Breast epithelium (tissue), 4 donors: Measurements from ENCODE around the gene CXCL16. TPM values are rescaled to one million over a fixed set of nuclear protein-coding genes. Genes with fewer than 3 reads are reported as not detected.
"Not testable (repeated sequence)": the region's sequence is repeated elsewhere in the genome, so short reads cannot be mapped to it uniquely, and the experiment has no call there.

Experiments used
- DNase-seq, 2 donors: peaks; one replicate each; pipeline ENCODE4 v3.0.0-alpha.2; 2019; ENCODE audit warnings: low spot score in 2 of 2
- H3K27ac ChIP-seq, 2 donors: fragments of 200-600 bp; sonication (generic) in 1 of 2; one replicate each; pipeline ENCODE4 v1.5.1; 2016 to 2019; ENCODE audit warnings: mild to moderate bottlenecking in 1 of 2
- H3K27me3 ChIP-seq, 2 donors: fragments of 200-600 bp; sonication (generic) in 1 of 2; one replicate each; pipeline versions ENCODE4 v1.5.1 to v1.6.0; 2017 to 2019; ENCODE audit warnings: control low read depth in 1 of 2, mild to moderate bottlenecking in 1 of 2
- H3K36me3 ChIP-seq: fragments of 200-600 bp; one replicate; pipeline ENCODE4 v1.5.1; 2019
- H3K4me1 ChIP-seq, 2 donors: fragments of 200-600 bp; sonication (generic); one replicate each; pipeline ENCODE4 v1.5.1; 2016 to 2019; ENCODE audit warnings: control low read depth in 1 of 2
- H3K4me3 ChIP-seq, 3 donors: fragments of 200-600 bp; sonication (generic); 1 replicate in 2 of 3; 2 replicates in 1 of 3; pipeline ENCODE4 v1.5.1; 2016 to 2019; ENCODE audit warnings: mild to moderate bottlenecking in 3 of 3, moderate library complexity in 2 of 3
- H3K9me3 ChIP-seq, 2 donors: fragments of 200-600 bp; sonication (generic) in 1 of 2; one replicate each; pipeline ENCODE4 v1.5.1; 2016 to 2019; ENCODE audit warnings: control low read depth in 1 of 2
- POLR2A ChIP-seq: fragments of 450-650 bp; IDR thresholded peaks from one replicate; pipeline ENCODE4 v1.6.1; 2016; ENCODE audit warnings: antibody characterized with exemption, mild to moderate bottlenecking, moderate library complexity
- POLR2AphosphoS5 ChIP-seq, 3 donors: sonication (generic); formaldehyde crosslinking; IDR thresholded peaks; one replicate each; pipeline ENCODE4 v1.6.1; 2017; ENCODE audit warnings: antibody characterized with exemption in 3 of 3
- intact Hi-C: fragments of 100-400 bp; cut with DNase I; formaldehyde crosslinking; loops from one replicate; pipeline ENCODE4 v1.15.1; 2023; ENCODE audit warnings: low total_unique reads
- total RNA-seq, 3 donors: library from RNA; depleted of rRNA; stranded (reverse); fragments of >200 nt; gene quantifications; one replicate each; pipeline ENCODE4 v1.1.0, GENCODE V29; 2016
- TF ChIP-seq, protein P1 (sequence below), 3 donors: fragments of 450-650 bp; IDR thresholded peaks; one replicate each; pipeline ENCODE4 v1.5.1; 2016 to 2017; ENCODE audit warnings: antibody characterized with exemption in 3 of 3, mild to moderate bottlenecking in 3 of 3, moderate library complexity in 3 of 3

The CXCL16 gene
- total RNA-seq, 3 donors from 2014 or later: 13.8 to 25.8 (median 18.6) TPM

DNA sequence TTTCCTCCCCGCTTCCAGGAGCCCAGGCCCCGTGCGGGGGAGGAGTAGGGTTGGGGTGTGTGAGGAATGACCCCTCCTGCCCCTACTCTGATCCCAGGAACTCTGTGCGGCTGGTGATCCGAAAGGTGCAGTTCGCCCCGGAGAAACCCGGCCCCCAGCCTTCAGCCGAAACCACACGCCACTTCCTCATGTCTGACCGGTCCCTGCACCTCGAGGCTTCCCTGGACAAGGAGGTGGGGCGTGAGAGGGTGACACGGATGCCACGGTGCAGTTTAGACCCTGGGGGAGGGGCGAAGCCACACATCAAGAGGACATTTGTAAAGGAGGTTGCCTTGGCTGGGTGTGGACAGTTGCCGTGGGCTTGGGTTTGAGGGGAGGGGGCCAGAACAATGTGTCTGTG, 21.9 kb downstream of the CXCL16 start:
- H3K4me1 ChIP-seq: no peaks in the 10 kb centered on the region
- no peak overlapping the region for H3K27ac ChIP-seq
- no peaks in the 10 kb centered on the region for H3K9me3 ChIP-seq
- H3K4me3 ChIP-seq: no peak overlapping the region
- DNase-seq: no peak
- no peaks in the 10 kb centered on the region for H3K36me3 ChIP-seq
- H3K27me3 ChIP-seq: no peaks in the 10 kb centered on the region
- intact Hi-C loops: no loop called here
- TF ChIP-seq, protein P1, sequence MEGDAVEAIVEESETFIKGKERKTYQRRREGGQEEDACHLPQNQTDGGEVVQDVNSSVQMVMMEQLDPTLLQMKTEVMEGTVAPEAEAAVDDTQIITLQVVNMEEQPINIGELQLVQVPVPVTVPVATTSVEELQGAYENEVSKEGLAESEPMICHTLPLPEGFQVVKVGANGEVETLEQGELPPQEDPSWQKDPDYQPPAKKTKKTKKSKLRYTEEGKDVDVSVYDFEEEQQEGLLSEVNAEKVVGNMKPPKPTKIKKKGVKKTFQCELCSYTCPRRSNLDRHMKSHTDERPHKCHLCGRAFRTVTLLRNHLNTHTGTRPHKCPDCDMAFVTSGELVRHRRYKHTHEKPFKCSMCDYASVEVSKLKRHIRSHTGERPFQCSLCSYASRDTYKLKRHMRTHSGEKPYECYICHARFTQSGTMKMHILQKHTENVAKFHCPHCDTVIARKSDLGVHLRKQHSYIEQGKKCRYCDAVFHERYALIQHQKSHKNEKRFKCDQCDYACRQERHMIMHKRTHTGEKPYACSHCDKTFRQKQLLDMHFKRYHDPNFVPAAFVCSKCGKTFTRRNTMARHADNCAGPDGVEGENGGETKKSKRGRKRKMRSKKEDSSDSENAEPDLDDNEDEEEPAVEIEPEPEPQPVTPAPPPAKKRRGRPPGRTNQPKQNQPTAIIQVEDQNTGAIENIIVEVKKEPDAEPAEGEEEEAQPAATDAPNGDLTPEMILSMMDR (IDR thresholded peaks at IDR 0.05): no peak

DNA sequence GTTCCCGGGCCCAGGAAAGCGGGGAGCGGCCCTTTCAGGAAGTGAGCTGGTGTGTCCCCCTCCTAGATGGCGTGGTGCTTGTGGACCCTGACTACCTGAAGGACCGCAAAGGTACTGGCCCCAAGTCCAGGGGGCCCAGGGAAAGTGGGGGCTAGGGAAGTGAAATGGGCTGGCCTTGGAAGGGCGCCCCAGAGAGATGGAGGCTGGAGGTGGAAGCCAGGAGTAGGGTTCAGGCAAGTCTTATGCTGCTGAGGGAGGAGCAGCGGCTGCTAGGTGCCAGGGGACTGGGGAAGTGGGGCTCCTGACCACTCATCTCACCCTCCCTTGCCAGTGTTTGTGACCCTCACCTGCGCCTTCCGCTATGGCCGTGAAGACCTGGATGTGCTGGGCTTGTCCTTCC, 23.6 kb downstream of the CXCL16 start:
- intact Hi-C loops: no loop called here

DNA sequence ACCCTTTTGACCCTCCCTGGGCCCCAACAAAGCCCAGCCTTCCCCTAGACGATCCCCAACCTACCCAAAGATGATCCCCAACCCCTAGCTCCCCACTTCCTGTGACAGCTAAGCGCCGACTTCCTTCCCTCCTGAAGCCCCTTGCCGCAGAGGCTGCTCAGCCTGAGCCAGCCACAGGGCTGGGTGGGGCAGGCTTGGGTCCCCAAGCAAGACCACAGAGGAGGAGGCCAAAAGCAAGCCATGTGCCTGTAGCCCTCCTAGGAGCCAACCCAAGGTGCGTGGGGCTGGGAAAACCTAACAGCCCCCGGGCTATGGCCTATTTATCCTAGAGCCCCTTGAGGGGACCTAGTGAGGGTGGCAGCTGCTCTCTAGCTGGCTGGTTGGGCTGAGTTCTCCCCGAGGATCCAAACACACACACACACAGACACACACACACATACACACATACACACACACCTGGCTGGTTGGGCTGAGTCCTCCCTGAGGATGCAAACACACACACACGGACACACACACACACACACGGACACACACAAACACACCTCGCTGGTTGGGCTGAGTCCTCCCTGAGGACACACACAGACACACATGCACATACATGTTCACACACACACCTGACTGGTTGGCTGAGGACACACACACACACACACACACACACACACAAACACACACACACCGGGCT, 24.5 kb downstream of the CXCL16 start:
- no peaks in the 10 kb centered on the region for H3K9me3 ChIP-seq
- H3K27me3 ChIP-seq: no peaks in the 10 kb centered on the region
- H3K27ac ChIP-seq: no peak overlapping the region
- intact Hi-C loops: no loop called here
- peaks cover 0 to 2% of the 10 kb centered on the region in 2 donors for H3K4me1 ChIP-seq
- no peaks in the 10 kb centered on the region for H3K36me3 ChIP-seq
- H3K4me3 ChIP-seq: peak overlapping the region in 1 of 3 donors; percentile 3
- DNase-seq: no peak
- TF ChIP-seq, protein P1 (IDR thresholded peaks at IDR 0.05): no peak
- TF ChIP-seq POLR2AphosphoS5 (IDR thresholded peaks at IDR 0.05) (no peak), POLR2A (no peak)

More for the DNA sequence above, 23.6 kb downstream of the CXCL16 start:
- H3K36me3 ChIP-seq: no peaks in the 10 kb centered on the region
- TF ChIP-seq POLR2AphosphoS5 (IDR thresholded peaks at IDR 0.05): no peak
- TF ChIP-seq POLR2A: no peak
- TF ChIP-seq, protein P1 (IDR thresholded peaks at IDR 0.05): no peak
- H3K4me1 ChIP-seq: peaks cover 0 to 2% of the 10 kb centered on the region in 2 donors
- DNase-seq: no peak
- H3K4me3 ChIP-seq: no peak overlapping the region
- no peaks in the 10 kb centered on the region for H3K9me3 ChIP-seq
- no peak overlapping the region for H3K27ac ChIP-seq
- H3K27me3 ChIP-seq: no peaks in the 10 kb centered on the region

DNA sequence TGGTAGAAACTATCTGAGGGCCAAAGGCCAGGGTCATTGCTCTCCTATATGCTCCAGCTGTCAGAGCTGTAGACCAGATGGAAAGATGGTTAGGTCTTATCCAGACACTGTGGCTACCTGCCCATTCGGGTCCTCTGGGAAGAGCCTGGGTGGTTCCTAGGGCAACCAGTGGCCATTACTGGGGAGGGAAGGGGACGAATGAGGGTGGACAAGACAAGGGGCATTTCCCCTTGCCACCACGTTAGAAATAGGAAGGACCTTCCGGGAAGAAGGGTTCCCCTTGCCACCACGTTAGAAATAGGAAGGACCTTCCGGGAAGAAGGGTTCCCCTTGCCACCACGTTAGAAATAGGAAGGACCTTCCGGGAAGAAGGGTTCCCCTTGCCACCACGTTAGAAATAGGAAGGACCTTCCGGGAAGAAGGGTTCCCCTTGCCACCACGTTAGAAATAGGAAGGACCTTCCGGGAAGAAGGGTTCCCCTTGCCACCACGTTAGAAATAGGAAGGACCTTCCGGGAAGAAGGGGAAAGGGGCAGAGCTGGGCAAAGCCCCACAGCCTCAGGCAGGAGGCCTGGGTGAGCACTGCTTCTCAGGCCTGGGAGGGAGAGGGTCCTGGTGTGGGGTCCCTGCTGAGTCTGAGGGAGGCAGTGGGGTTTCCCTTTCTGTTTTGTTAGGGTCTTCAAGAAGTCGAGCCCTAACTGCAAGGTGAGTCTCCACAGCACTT, 25.2 kb downstream of the CXCL16 start:
- H3K27me3 ChIP-seq, DNase-seq, intact Hi-C loops, H3K9me3 ChIP-seq, H3K27ac ChIP-seq, H3K4me1 ChIP-seq, H3K36me3 ChIP-seq: not testable (repeated sequence)
- H3K4me3 ChIP-seq: peak overlapping the region in 1 of 3 donors; percentile 3

DNA sequence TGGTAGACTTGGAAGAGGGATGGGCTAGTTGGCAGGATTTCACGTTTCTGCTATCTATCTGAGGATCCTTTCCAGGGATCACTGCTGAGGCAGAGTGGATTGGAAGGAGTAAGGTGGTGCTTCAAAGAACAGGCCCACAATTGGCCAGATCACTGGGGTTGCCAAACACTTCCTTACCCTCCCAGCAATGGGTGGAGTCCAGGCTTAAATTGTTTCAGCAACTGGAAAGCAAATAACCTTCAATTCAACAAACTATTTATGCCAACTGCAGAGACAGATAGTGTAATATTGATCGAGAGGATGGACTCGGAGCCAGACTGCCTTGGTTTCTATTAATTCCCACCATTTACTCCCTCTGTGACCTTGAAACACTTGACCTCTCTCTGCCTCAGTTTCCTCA, 27.2 kb downstream of the CXCL16 start:
- H3K9me3 ChIP-seq: no peaks in the 10 kb centered on the region
- no peaks in the 10 kb centered on the region for H3K27me3 ChIP-seq
- no peak overlapping the region for H3K27ac ChIP-seq
- DNase-seq: no peak
- H3K4me3 ChIP-seq: peak overlapping the region in 1 of 3 donors; percentile 21
- H3K4me1 ChIP-seq: peaks cover 0 to 2% of the 10 kb centered on the region in 2 donors
- intact Hi-C loops: no loop called here
- H3K36me3 ChIP-seq: no peaks in the 10 kb centered on the region
- TF ChIP-seq POLR2A (no peak), POLR2AphosphoS5 (IDR thresholded peaks at IDR 0.05) (no peak)
- TF ChIP-seq, protein P1 (IDR thresholded peaks at IDR 0.05): no peak
